ENCODE results near the gene ADAMTSL3.

Gene ADAMTSL3

DNA sequence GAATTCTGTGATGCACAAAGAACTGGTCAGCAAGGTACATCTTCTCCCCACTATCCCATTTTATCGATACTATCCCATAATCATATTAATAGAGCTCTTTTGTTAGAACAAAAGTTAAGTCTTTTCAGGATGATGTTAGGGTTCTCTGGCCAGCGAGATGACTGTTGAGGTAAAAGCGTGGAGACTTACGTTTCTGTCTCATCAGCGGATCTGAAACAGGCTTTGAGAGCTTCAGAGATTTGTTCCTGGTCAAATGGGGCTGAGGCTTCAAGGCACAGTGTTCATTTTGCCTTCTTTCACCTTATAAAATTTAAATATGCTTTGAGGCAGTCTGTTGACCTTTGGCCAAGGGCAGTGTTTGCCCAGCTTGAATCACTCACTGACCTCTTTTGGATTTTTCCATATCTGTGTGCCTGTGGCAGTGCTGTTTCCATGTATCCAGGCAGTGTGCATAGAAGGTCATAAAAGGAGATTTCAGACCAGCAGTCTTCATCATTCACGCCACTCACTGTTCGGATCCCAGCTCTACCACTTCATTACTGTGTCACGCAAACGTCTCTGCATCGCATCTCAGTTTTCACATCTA, 3.1 kb downstream of the ADAMTSL3 start:
- DNase-seq (ENCODE audit: low spot score) = no peak

- DNase-seq (ENCODE audit: low spot score) = no peak
Measured at GRCh38 chr15:83657549-83657948, 3.6 kb downstream of the ADAMTSL3 start.

GRCh38 chr15:83658430-83659416, 4.8 kb downstream of the ADAMTSL3 start:
- no peak for DNase-seq (ENCODE audit: low spot score)

DNA sequence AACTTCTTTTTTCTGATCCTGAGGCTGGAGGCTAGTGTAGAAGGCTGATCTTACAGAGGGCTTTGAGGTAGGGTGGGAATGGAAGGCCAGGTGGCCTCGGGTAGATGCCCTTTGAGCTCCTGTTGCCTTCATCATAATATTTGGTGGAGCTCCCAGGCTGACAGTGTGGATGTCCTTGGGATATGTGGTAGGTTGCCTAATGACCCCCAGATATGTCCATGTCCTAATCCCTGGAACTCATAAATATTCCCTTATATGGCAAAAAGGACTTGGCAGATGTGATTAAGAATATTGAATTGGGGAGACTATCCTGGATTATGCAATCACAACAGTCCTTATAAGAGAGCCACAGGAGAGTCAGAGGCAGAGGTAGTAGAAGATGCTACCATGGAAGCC, 5.5 kb downstream of the ADAMTSL3 start:
- no peak for DNase-seq (ENCODE audit: low spot score)

GRCh38 chr15:83665480-83665879, 11.6 kb downstream of the ADAMTSL3 start:
- no peak for DNase-seq (ENCODE audit: low spot score)

DNA sequence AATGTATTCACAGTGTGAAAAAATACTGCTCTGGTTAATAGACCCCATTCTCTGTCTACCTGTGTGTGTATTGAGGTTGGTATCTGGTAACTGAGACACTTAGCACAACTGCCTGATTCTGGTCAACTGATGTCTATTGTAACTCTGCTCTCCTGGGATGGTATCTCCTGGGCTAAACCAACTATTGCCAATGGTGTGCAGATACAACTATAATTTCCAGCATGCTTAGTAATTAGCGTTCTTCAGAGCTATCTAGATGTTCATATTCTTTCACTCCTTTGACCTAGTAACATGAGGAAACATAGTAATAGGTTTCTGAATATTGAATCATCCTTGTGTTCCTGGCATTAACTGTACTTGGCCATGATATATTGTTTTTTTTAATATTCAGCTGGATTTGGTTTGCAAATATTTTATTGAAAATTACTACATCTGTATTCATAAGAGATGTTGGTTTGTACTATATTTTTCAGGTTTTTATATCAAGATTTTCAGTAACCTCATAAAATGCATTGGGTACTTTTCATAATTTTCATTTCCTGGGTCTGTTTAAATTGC, 16.8 kb downstream of the ADAMTSL3 start:
- no peak for DNase-seq (ENCODE audit: low spot score)

GRCh38 chr15:83671603-83672002, 17.7 kb downstream of the ADAMTSL3 start:
- no peak for DNase-seq (ENCODE audit: low spot score)

- DNase-seq (ENCODE audit: low spot score) = no peak
Measured at GRCh38 chr15:83673385-83673784, 19.5 kb downstream of the ADAMTSL3 start.

GRCh38 chr15:83682476-83683088, 28.7 kb downstream of the ADAMTSL3 start:
- no peak for DNase-seq (ENCODE audit: low spot score)

- DNase-seq (ENCODE audit: low spot score) = no peak
Measured at GRCh38 chr15:83685916-83686332, 32.0 kb downstream of the ADAMTSL3 start.

- DNase-seq (ENCODE audit: low spot score) = no peak
Measured at GRCh38 chr15:83688201-83688600, 34.3 kb downstream of the ADAMTSL3 start.

DNA sequence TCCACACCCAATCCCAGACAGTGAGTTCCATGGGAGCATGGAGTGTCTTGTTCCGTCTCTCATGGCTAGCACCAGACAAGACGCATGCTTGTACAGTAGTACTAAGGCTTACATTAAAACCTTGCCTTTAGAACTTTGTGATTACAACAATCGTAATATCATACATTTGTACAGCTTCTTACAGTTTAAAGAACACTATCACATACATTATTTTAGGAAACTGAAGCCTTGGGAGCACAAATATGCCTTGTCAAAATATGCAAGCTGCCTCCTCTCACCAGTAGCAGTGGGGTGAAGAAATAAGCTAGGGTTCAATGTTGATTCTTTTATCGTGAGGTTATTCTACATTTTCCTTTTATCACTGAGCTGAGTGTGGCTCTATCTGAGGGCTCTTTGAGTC, 36.8 kb downstream of the ADAMTSL3 start:
- no peak for DNase-seq (ENCODE audit: low spot score)

- no peak for DNase-seq (ENCODE audit: low spot score)
Measured at GRCh38 chr15:83692746-83693581, 39.0 kb downstream of the ADAMTSL3 start.

DNA sequence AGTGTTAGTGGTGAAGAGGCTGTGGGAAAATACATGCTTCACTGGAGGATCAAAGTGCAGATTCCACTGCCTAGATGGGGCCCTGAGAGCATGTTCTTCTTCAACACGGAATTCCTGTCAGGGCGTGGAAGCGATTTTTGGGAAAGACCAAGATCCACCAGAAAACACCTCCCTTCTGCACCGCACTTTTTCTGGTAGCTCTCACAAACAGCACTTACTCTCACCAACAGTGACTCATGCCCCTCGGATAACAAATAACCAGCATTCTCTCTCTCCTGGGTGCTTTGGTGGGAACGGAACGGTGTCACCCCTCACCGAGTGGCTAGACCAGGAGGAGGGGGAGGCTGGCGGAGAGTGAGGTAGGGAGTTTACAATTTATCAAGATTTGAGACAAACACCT, 40.1 kb downstream of the ADAMTSL3 start:
- DNase-seq (ENCODE audit: low spot score) = no peak

GRCh38 chr15:83694536-83694935, 40.6 kb downstream of the ADAMTSL3 start:
- DNase-seq (ENCODE audit: low spot score) = no peak

DNA sequence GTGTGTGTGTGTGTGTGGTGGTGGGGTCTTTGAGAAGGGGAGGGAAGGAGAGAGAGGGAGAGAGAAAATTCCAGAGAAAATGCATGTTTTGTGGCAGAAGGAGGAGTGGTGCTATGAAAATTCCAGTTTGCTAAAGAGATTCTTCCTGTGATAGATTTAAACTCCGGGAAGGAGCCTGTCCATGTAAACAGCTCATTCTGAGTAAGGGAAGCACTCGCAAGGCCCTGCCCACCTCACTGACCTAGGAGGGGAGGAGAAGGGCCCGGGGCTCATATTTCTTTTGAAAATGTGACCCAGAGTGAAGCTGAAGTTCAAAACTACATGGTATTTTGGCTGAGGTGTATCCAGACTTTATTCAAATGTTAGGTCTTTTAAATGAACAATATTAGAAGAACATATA, 41.3 kb downstream of the ADAMTSL3 start:
- DNase-seq (ENCODE audit: low spot score) = no peak

GRCh38 chr15:83695901-83696425, 42.0 kb downstream of the ADAMTSL3 start:
- no peak for DNase-seq (ENCODE audit: low spot score)

DNA sequence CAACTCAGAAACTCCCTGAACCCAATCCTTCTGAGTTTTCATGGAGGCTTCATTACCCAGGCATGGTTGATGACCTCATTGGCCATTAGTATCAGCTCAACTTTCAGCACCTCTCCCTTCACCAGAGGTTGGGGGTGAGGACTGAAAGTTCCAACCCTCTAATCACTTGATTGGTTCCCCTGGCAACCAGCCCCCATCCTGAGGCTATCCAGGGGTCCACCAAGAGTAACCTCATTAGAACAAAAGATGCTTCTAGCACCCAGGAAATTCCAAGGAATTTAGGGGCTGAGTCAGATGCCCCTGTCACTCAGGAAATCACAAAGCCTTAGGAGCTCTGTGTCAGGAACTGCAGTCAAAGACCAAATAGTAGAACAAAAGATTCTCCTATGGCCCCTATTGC, 43.8 kb downstream of the ADAMTSL3 start:
- DNase-seq (ENCODE audit: low spot score) = no peak

- peak; percentile 75 for DNase-seq (ENCODE audit: low spot score)
Measured at GRCh38 chr15:83698294-83698693, 44.4 kb downstream of the ADAMTSL3 start.

- no peak for DNase-seq (ENCODE audit: low spot score)
Measured at GRCh38 chr15:83699028-83699427, 45.1 kb downstream of the ADAMTSL3 start.

GRCh38 chr15:83700082-83700481, 46.2 kb downstream of the ADAMTSL3 start:
- no peak for DNase-seq (ENCODE audit: low spot score)
